ENCODE results near the gene SPATC1L.
A peak's percentile ranks its signal among the peaks of the same experiment; 100 is the strongest.

SPATC1L gene

GRCh38 chr21:46161633-46162592, 22.3 kb downstream of the SPATC1L start:
- DNase-seq (ENCODE audit: low spot score) = no peak

- no peak for DNase-seq (ENCODE audit: low spot score)
These were observed 23.2 kb downstream of the SPATC1L start for GRCh38 chr21:46160907-46161632.

- no peak for DNase-seq (ENCODE audit: low spot score)
These were observed 23.7 kb downstream of the SPATC1L start for GRCh38 chr21:46160657-46160906.

GRCh38 chr21:46159841-46160656, 24.2 kb downstream of the SPATC1L start:
- DNase-seq (ENCODE audit: low spot score) = no peak

GRCh38 chr21:46159390-46159789, 24.9 kb downstream of the SPATC1L start:
- no peak for DNase-seq (ENCODE audit: low spot score)

- no peak for DNase-seq (ENCODE audit: low spot score)
These were observed 25.5 kb downstream of the SPATC1L start for GRCh38 chr21:46158666-46159300.

- no peak for DNase-seq (ENCODE audit: low spot score)
These were observed 26.2 kb downstream of the SPATC1L start for GRCh38 chr21:46157987-46158451.

- no peak for DNase-seq (ENCODE audit: low spot score)
These were observed 26.8 kb downstream of the SPATC1L start for GRCh38 chr21:46157396-46157986.

- no peak for DNase-seq (ENCODE audit: low spot score)
These were observed 27.6 kb downstream of the SPATC1L start for GRCh38 chr21:46156678-46157077.

GRCh38 chr21:46156378-46156645, 27.9 kb downstream of the SPATC1L start:
- no peak for DNase-seq (ENCODE audit: low spot score)

GRCh38 chr21:46155514-46156377, 28.5 kb downstream of the SPATC1L start, which contains the start of gene FTCD:
Gene FTCD, minus strand, starts transcription at chr21:46155579. Its CDS starts 56 bp downstream, at chr21:46155523.
- no peak for DNase-seq (ENCODE audit: low spot score)

- DNase-seq (ENCODE audit: low spot score) = no peak
These were observed 29.2 kb downstream of the SPATC1L start for GRCh38 chr21:46154955-46155513.

GRCh38 chr21:46154155-46154954, 29.9 kb downstream of the SPATC1L start:
- no peak for DNase-seq (ENCODE audit: low spot score)

GRCh38 chr21:46153247-46154154, 30.8 kb downstream of the SPATC1L start:
- DNase-seq (ENCODE audit: low spot score) = peak; percentile 26

GRCh38 chr21:46152927-46153246, 31.4 kb downstream of the SPATC1L start:
- DNase-seq (ENCODE audit: low spot score) = no peak

GRCh38 chr21:46151989-46152926, 32.0 kb downstream of the SPATC1L start:
- no peak for DNase-seq (ENCODE audit: low spot score)

GRCh38 chr21:46151261-46151988, 32.8 kb downstream of the SPATC1L start:
- DNase-seq (ENCODE audit: low spot score) = no peak

All from CD4-positive, alpha-beta T cell treated with Interleukin-15 for 4 hours (primary cell).